Measurements from ENCODE around the gene KDM5B. TPM values are rescaled to one million over a fixed set of nuclear protein-coding genes. Genes with fewer than 3 reads are reported as not detected.

Gene KDM5B
- total RNA-seq, 4 donors from 2014 or later: 74.2 to 113 (median 89.2) TPM

GRCh38 chr1:202762019-202762418, 46.2 kb downstream of the KDM5B start:
- no peak for TF ChIP-seq CTCF (IDR thresholded peaks at IDR 0.05)
- WGBS, 2 donors: 52 to 56% methylated on average over 2 of the region's 2 CpGs
- H3K4me3 ChIP-seq (ENCODE audit: low read depth, poor library complexity, severe bottlenecking): no peak overlapping the region
- intact Hi-C loops (cut with DNase I; ENCODE audit: low total_unique reads): no loop called here
- DNase-seq (ENCODE audit: low spot score in 2 of 2): no peak

GRCh38 chr1:202760589-202760988, 47.6 kb downstream of the KDM5B start:
- 72 to 78% methylated on average over 1 of the region's 1 CpG for WGBS, 2 donors
- no peak overlapping the region for H3K4me3 ChIP-seq (ENCODE audit: low read depth, poor library complexity, severe bottlenecking)
- intact Hi-C loops (cut with DNase I; ENCODE audit: low total_unique reads): no loop called here
- TF ChIP-seq CTCF (IDR thresholded peaks at IDR 0.05) (no peak), POLR2A (IDR thresholded peaks at IDR 0.05) (no peak)
- no peak for DNase-seq (ENCODE audit: low spot score in 2 of 2)

GRCh38 chr1:202756391-202756790, 51.8 kb downstream of the KDM5B start:
- no peak for DNase-seq (ENCODE audit: low spot score in 2 of 2)
- intact Hi-C loops (cut with DNase I; ENCODE audit: low total_unique reads): no loop called here
- no peak overlapping the region for H3K4me3 ChIP-seq (ENCODE audit: low read depth, poor library complexity, severe bottlenecking)
- WGBS, 2 donors: 76% methylated on average over 2 of the region's 2 CpGs
- TF ChIP-seq CTCF (IDR thresholded peaks at IDR 0.05) (no peak), POLR2A (IDR thresholded peaks at IDR 0.05) (no peak)

DNA sequence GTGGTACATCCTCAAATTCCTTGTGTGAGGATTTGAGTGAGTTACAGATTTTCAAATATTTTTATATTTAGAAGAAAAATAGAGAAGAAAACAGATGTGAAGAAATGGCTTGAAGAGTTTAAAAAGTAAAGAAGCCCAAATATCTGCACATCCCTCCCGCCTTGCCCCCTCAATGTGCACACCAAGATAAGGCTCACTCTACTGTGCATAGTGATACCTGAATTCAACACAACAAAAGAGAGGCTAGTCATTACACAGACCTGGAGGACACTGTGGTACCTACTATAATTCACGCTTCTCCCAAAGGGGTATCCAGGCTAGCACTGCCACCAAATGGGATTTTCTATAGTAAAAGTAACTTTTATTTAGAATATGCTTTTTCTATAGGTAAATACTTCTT, 53.9 kb downstream of the KDM5B start:
- intact Hi-C loops (cut with DNase I; ENCODE audit: low total_unique reads): no loop called here
- WGBS, 2 donors: 99 to 100% methylated on average over 2 of the region's 2 CpGs
- H3K4me3 ChIP-seq (ENCODE audit: low read depth, poor library complexity, severe bottlenecking): no peak overlapping the region
- TF ChIP-seq CTCF (IDR thresholded peaks at IDR 0.05) (no peak), POLR2A (IDR thresholded peaks at IDR 0.05) (no peak)
- DNase-seq (ENCODE audit: low spot score in 2 of 2): no peak

GRCh38 chr1:202752774-202753173, 55.4 kb downstream of the KDM5B start:
- intact Hi-C loops (cut with DNase I; ENCODE audit: low total_unique reads): no loop called here
- TF ChIP-seq POLR2A (IDR thresholded peaks at IDR 0.05) (no peak), CTCF (IDR thresholded peaks at IDR 0.05) (no peak)
- 59 to 70% methylated on average over 3 of the region's 3 CpGs for WGBS, 2 donors

GRCh38 chr1:202750761-202751160, 57.5 kb downstream of the KDM5B start:
- 82 to 93% methylated on average over 1 of the region's 1 CpG for WGBS, 2 donors
- TF ChIP-seq CTCF (IDR thresholded peaks at IDR 0.05) (no peak), POLR2A (IDR thresholded peaks at IDR 0.05) (no peak)

More at GRCh38 chr1:202752774-202753173, 55.4 kb downstream of the KDM5B start:
- no peak for DNase-seq (ENCODE audit: low spot score in 2 of 2)
- no peak overlapping the region for H3K4me3 ChIP-seq (ENCODE audit: low read depth, poor library complexity, severe bottlenecking)

More at GRCh38 chr1:202750761-202751160, 57.5 kb downstream of the KDM5B start:
- intact Hi-C loops (cut with DNase I; ENCODE audit: low total_unique reads): no loop called here
- no peak for DNase-seq (ENCODE audit: low spot score in 2 of 2)
- H3K4me3 ChIP-seq (ENCODE audit: low read depth, poor library complexity, severe bottlenecking): no peak overlapping the region
